HepG2 (cell line): ENCODE results near the gene TXN2. TPM values are rescaled to one million over a fixed set of nuclear protein-coding genes. Genes with fewer than 3 reads are reported as not detected.

Experiments
- ATRX ChIP-seq: sonication (generic); formaldehyde crosslinking; IDR thresholded peaks from 2 replicates; pipeline ENCODE4 v1.4.0; 2020; ENCODE audit warnings: missing genetic modification reagents, borderline replicate concordance
- FOXA1 ChIP-seq, 2 experiments: fragments of 450-650 bp in 1 of 2; sonication (generic) in 1 of 2; formaldehyde crosslinking in 1 of 2; IDR thresholded peaks; 2 replicates each; pipeline versions ENCODE4 v1.4.0 to v1.6.1; 2016 to 2020; ENCODE audit warnings: missing genetic modification reagents in 1 of 2
- GABPA ChIP-seq, 2 experiments: IDR thresholded peaks; 2 replicates each; pipeline ENCODE4 v1.6.1; 2011 to 2016; ENCODE audit warnings: low read depth in 2 of 2, low read length in 1 of 2, missing biosample characterization in 1 of 2, missing genetic modification characterization in 1 of 2
- GATAD1 ChIP-seq: IDR thresholded peaks from 2 replicates; pipeline ENCODE4 v1.6.1; 2016; ENCODE audit warnings: missing genetic modification reagents, missing compliant biosample characterization
- KLF6 ChIP-seq: IDR thresholded peaks from 2 replicates; pipeline ENCODE4 v1.8.0; 2016; ENCODE audit warnings: missing biosample characterization, missing genetic modification reagents
- MLLT10 ChIP-seq: sonication (generic); formaldehyde crosslinking; IDR thresholded peaks from 2 replicates; pipeline ENCODE4 v1.4.0; 2020; ENCODE audit warnings: missing genetic modification reagents
- PRDM10 ChIP-seq: sonication (generic); formaldehyde crosslinking; IDR thresholded peaks from 2 replicates; pipeline ENCODE4 v1.4.0; 2020; ENCODE audit warnings: low read depth, missing genetic modification reagents
- SRY ChIP-seq: sonication (generic); formaldehyde crosslinking; IDR thresholded peaks from 2 replicates; pipeline ENCODE4 v1.8.0; 2022; ENCODE audit warnings: mild to moderate bottlenecking, missing genetic modification reagents
- TOE1 ChIP-seq: sonication (generic); formaldehyde crosslinking; IDR thresholded peaks from 2 replicates; pipeline ENCODE4 v1.4.0; 2020; ENCODE audit warnings: mild to moderate bottlenecking, missing genetic modification reagents
- ZBED4 ChIP-seq: sonication (generic); formaldehyde crosslinking; IDR thresholded peaks from 2 replicates; pipeline ENCODE4 v1.4.0; 2020; ENCODE audit warnings: missing genetic modification reagents, borderline replicate concordance
- ZNF350 ChIP-seq: sonication (generic); formaldehyde crosslinking; IDR thresholded peaks from 2 replicates; pipeline ENCODE4 v1.4.0; 2020; ENCODE audit warnings: mild to moderate bottlenecking, low read depth, missing genetic modification reagents, borderline replicate concordance
- ZNF672 ChIP-seq: sonication (generic); formaldehyde crosslinking; IDR thresholded peaks from 2 replicates; pipeline ENCODE4 v1.8.1; 2022; ENCODE audit warnings: missing genetic modification reagents
- ZNF773 ChIP-seq: sonication (generic); formaldehyde crosslinking; IDR thresholded peaks from 2 replicates; pipeline ENCODE4 v1.4.0; 2020; ENCODE audit warnings: missing genetic modification reagents, borderline replicate concordance
- polyA plus RNA-seq, 8 experiments: library from polyadenylated mRNA; depleted of rRNA in 3 of 8; stranded (reverse) in 7 of 8; unstranded in 1 of 8; fragments of >200 nt; fragmentation: Illumina TruSeq in 4 of 8; extraction: Trizol in 4 of 8; gene quantifications; 2 replicates each; pipeline versions ENCODE4 v1.2.1 to v1.2.3, GENCODE V29; 2011 to 2016; ENCODE audit warnings: low read depth in 4 of 8, missing spikeins in 1 of 8, mixed read lengths in 1 of 8; ENCODE audit not compliant: insufficient read depth in 1 of 8
- total RNA-seq, 5 experiments: library from RNA; depleted of rRNA; stranded (reverse); fragments of >200 nt; fragmentation: Illumina TruSeq; extraction: Trizol; gene quantifications; 2 replicates each; pipeline ENCODE4 v1.2.3, GENCODE V29; 2016; ENCODE audit warnings: low read depth in 1 of 5
- TF ChIP-seq, protein P1 (sequence below): IDR thresholded peaks from 2 replicates; pipeline ENCODE4 v1.6.1; 2018; ENCODE audit warnings: missing genetic modification reagents
- TF ChIP-seq, protein P2 (sequence below): IDR thresholded peaks from 2 replicates; pipeline ENCODE4 v1.6.1; 2016; ENCODE audit warnings: mild to moderate bottlenecking, missing biosample characterization, missing genetic modification reagents
- TF ChIP-seq, protein P3 (sequence below): sonication (generic); formaldehyde crosslinking; IDR thresholded peaks from 2 replicates; pipeline ENCODE4 v1.4.0; 2020; ENCODE audit warnings: missing genetic modification reagents, borderline replicate concordance

The TXN2 gene
- total and polyA plus RNA-seq, 2 of the 13 experiments (the other 11 are each of a cell fraction or from before 2014, with no cell fraction given) = 41.4 to 109 TPM

GRCh38 chr22:36419177-36419911 is 62.1 kb downstream of the TXN2 start (continued):
- TF ChIP-seq, protein P1, sequence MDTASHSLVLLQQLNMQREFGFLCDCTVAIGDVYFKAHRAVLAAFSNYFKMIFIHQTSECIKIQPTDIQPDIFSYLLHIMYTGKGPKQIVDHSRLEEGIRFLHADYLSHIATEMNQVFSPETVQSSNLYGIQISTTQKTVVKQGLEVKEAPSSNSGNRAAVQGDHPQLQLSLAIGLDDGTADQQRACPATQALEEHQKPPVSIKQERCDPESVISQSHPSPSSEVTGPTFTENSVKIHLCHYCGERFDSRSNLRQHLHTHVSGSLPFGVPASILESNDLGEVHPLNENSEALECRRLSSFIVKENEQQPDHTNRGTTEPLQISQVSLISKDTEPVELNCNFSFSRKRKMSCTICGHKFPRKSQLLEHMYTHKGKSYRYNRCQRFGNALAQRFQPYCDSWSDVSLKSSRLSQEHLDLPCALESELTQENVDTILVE (CRISPR knock-in tag) = peak; percentile 91
- TF ChIP-seq, protein P2, sequence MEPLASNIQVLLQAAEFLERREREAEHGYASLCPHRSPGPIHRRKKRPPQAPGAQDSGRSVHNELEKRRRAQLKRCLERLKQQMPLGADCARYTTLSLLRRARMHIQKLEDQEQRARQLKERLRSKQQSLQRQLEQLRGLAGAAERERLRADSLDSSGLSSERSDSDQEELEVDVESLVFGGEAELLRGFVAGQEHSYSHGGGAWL (CRISPR knock-in tag) = peak; percentile 49; the same call in 1 of the 2 replicates
- TF ChIP-seq GATAD1 (CRISPR knock-in tag) (peak; percentile 61; the same call in 1 of the 2 replicates), ZBED4 (CRISPR knock-in tag) (peak; percentile 48; the same call in 1 of the 2 replicates), ZNF773 (CRISPR knock-in tag) (no peak), TOE1 (peak; percentile 76; the same call in 1 of the 2 replicates), FOXA1 (IDR thresholded peaks at IDR 0.05) (peak; percentile 48; the same call in 1 of the 2 replicates), FOXA1 (CRISPR knock-in tag; IDR thresholded peaks at IDR 0.05) (peak; percentile 95), ATRX (CRISPR knock-in tag) (no peak), ZNF350 (CRISPR knock-in tag) (peak; percentile 95), KLF6 (CRISPR knock-in tag) (peak; percentile 87), GABPA (IDR thresholded peaks at IDR 0.05; ENCODE audit: low read depth, low read length) (no peak), GABPA (CRISPR knock-in tag; IDR thresholded peaks at IDR 0.05; ENCODE audit: low read depth) (peak; percentile 59), PRDM10 (peak; percentile 85), MLLT10 (no peak), SRY (CRISPR knock-in tag) (no peak), ZNF672 (CRISPR knock-in tag) (no peak)
- TF ChIP-seq, protein P3, sequence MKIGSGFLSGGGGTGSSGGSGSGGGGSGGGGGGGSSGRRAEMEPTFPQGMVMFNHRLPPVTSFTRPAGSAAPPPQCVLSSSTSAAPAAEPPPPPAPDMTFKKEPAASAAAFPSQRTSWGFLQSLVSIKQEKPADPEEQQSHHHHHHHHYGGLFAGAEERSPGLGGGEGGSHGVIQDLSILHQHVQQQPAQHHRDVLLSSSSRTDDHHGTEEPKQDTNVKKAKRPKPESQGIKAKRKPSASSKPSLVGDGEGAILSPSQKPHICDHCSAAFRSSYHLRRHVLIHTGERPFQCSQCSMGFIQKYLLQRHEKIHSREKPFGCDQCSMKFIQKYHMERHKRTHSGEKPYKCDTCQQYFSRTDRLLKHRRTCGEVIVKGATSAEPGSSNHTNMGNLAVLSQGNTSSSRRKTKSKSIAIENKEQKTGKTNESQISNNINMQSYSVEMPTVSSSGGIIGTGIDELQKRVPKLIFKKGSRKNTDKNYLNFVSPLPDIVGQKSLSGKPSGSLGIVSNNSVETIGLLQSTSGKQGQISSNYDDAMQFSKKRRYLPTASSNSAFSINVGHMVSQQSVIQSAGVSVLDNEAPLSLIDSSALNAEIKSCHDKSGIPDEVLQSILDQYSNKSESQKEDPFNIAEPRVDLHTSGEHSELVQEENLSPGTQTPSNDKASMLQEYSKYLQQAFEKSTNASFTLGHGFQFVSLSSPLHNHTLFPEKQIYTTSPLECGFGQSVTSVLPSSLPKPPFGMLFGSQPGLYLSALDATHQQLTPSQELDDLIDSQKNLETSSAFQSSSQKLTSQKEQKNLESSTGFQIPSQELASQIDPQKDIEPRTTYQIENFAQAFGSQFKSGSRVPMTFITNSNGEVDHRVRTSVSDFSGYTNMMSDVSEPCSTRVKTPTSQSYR = peak; percentile 81; the same call in 1 of the 2 replicates
